HCT116 (cell line): Measurements from ENCODE around the gene PKD2. TPM values are rescaled to one million over a fixed set of nuclear protein-coding genes. Genes with fewer than 3 reads are reported as not detected.

ENCODE experiments used
- ATAC-seq: fragments of 200-7000 bp; cut with Tn5 transposase; 2 replicates; pipeline ENCODE4 v1.9.1; 2020; ENCODE audit warnings: mild to moderate bottlenecking, moderate library complexity
- BruUV-seq: library from RNA; stranded (reverse); fragments of 400-500 nt; replicated peaks from 2 replicates; lab custom pipeline; 2021; lab: Mats Ljungman, UMichigan
- CTCF ChIA-PET: fragments of 300-600 bp; sonication (Branson Sonifier 250); formaldehyde crosslinking; loops from one replicate; lab custom pipeline; 2021; ENCODE audit warnings: antibody characterized with exemption; lab: Charles Lee
- POLR2A ChIA-PET: fragments of 300-600, 350-600 bp; sonication (Branson Sonifier 250); formaldehyde crosslinking; loops from one replicate; lab custom pipeline; 2021; ENCODE audit warnings: antibody characterized with exemption; lab: Charles Lee
- RAD21 ChIA-PET, 2 experiments: fragments of 300-600 bp; sonication (Branson Sonifier 250); formaldehyde crosslinking; loops; one replicate each; lab custom pipeline; 2023; ENCODE audit warnings: low total read pairs in 2 of 2; ENCODE audit not compliant: uncharacterized antibody in 2 of 2, unreplicated experiment in 2 of 2, low non-redundant PET in 1 of 2; lab: Charles Lee
- DNase-seq: peaks from one replicate; pipeline ENCODE4 v3.0.0-alpha.2; 2010; ENCODE audit warnings: low read depth, low spot score
- H2AFZ ChIP-seq: fragments of 200-600 bp; shearing (Covaris generic), sonication (generic); 2 replicates; pipeline ENCODE4 v1.6.1; 2017; ENCODE audit warnings: low read depth, mixed run types, mixed read lengths, antibody characterized with exemption, low read length; ENCODE audit not compliant: poor library complexity, severe bottlenecking
- H3K27ac ChIP-seq: 2 replicates; pipeline ENCODE4 v1.5.1; 2012; ENCODE audit warnings: low read depth, low read length
- H3K27me3 ChIP-seq: fragments of 200-600 bp; sonication (generic); 2 replicates; pipeline ENCODE4 v1.6.1; 2016; ENCODE audit warnings: mixed run types, low read length, mixed read lengths; ENCODE audit not compliant: insufficient read depth
- H3K36me3 ChIP-seq, 2 experiments: fragments of 200-500 bp in 1 of 2; fragments of 200-600 bp in 1 of 2; sonication (Bioruptor generic) in 1 of 2; sonication (generic) in 1 of 2; 2 replicates each; pipeline versions ENCODE4 v1.5.1 to v1.6.1; 2014 to 2016; ENCODE audit warnings: low read length in 2 of 2, inconsistent platforms in 1 of 2, mixed read lengths in 1 of 2, mixed run types in 1 of 2; ENCODE audit not compliant: insufficient read depth in 2 of 2, control insufficient read depth in 1 of 2
- H3K4me1 ChIP-seq, 2 experiments: fragments of 200-600 bp in 1 of 2; sonication (generic) in 1 of 2; 2 replicates each; pipeline versions ENCODE4 v1.5.1 to v1.6.1; 2012 to 2017; ENCODE audit warnings: low read length in 2 of 2, inconsistent platforms in 1 of 2, mild to moderate bottlenecking in 1 of 2, mixed read lengths in 1 of 2, mixed run types in 1 of 2, moderate library complexity in 1 of 2; ENCODE audit not compliant: insufficient read depth in 2 of 2, control insufficient read depth in 1 of 2
- H3K4me2 ChIP-seq: fragments of 200-600 bp; sonication (generic); 2 replicates; pipeline ENCODE4 v1.6.1; 2017; ENCODE audit warnings: mixed run types, low read length, mixed read lengths
- H3K4me3 ChIP-seq, 2 experiments: fragments of 200-600 bp in 1 of 2; sonication (generic) in 1 of 2; replicated peaks in 1 of 2; 2 replicates each; pipeline ENCODE4 v1.5.1; 2011 to 2016; ENCODE audit warnings: low read length in 2 of 2, control low read depth in 1 of 2, low read depth in 1 of 2, mild to moderate bottlenecking in 1 of 2, mixed read lengths in 1 of 2, mixed run types in 1 of 2
- H3K79me2 ChIP-seq: fragments of 200-600 bp; sonication (generic); 2 replicates; pipeline ENCODE4 v1.6.1; 2017; ENCODE audit warnings: mild to moderate bottlenecking, mixed run types, low read length, moderate library complexity, mixed read lengths; ENCODE audit not compliant: insufficient read depth
- H3K9ac ChIP-seq: fragments of 200-600 bp; sonication (generic); 2 replicates; pipeline ENCODE4 v1.6.1; 2016; ENCODE audit warnings: low read length, mixed read lengths
- H3K9me2 ChIP-seq: fragments of 200-600 bp; sonication (generic), shearing (Covaris generic); 2 replicates; pipeline ENCODE4 v1.6.1; 2017; ENCODE audit warnings: mixed run types, mild to moderate bottlenecking, moderate library complexity; ENCODE audit not compliant: insufficient read depth
- H3K9me3 ChIP-seq, 2 experiments: fragments of 200-500 bp in 1 of 2; fragments of 200-600 bp in 1 of 2; sonication (Bioruptor generic) in 1 of 2; sonication (generic) in 1 of 2; 2 replicates each; pipeline ENCODE4 v1.6.1; 2014 to 2017; ENCODE audit warnings: low read length in 2 of 2, mixed read lengths in 2 of 2, inconsistent platforms in 1 of 2, low read depth in 1 of 2, mild to moderate bottlenecking in 1 of 2, mixed run types in 1 of 2, moderate library complexity in 1 of 2; ENCODE audit not compliant: control insufficient read depth in 1 of 2, insufficient read depth in 1 of 2
- H4K20me1 ChIP-seq: fragments of 200-600 bp; sonication (generic), shearing (Covaris generic); 2 replicates; pipeline ENCODE4 v1.6.1; 2017; ENCODE audit warnings: mixed run types, mild to moderate bottlenecking, moderate library complexity; ENCODE audit not compliant: insufficient read depth
- CBX3 ChIP-seq: IDR thresholded peaks from 2 replicates; pipeline ENCODE4 v1.6.1; 2012; ENCODE audit warnings: low read depth
- EGR1 ChIP-seq: IDR thresholded peaks from 2 replicates; pipeline ENCODE4 v1.6.1; 2012; ENCODE audit warnings: low read depth
- EZH2phosphoT487 ChIP-seq: fragments of 200-600 bp; IDR thresholded peaks from 2 replicates; pipeline ENCODE4 v1.6.1; 2018; ENCODE audit warnings: antibody characterized with exemption, borderline replicate concordance
- FOSL1 ChIP-seq: IDR thresholded peaks from 2 replicates; pipeline ENCODE4 v1.6.1; 2012; ENCODE audit warnings: low read depth
- JUND ChIP-seq: IDR thresholded peaks from 2 replicates; pipeline ENCODE4 v1.6.1; 2012
- POLR2A ChIP-seq: IDR thresholded peaks from 2 replicates; pipeline ENCODE4 v1.7.0; 2011; ENCODE audit warnings: borderline replicate concordance; ENCODE audit not compliant: insufficient read depth, insufficient read length; ENCODE audit errors: extremely low read depth
- RAD21 ChIP-seq: IDR thresholded peaks from 2 replicates; pipeline ENCODE4 v1.6.1; 2012; ENCODE audit warnings: low read depth, mild to moderate bottlenecking
- SIN3A ChIP-seq: IDR thresholded peaks from 2 replicates; pipeline ENCODE4 v1.6.1; 2012; ENCODE audit warnings: low read depth
- SP1 ChIP-seq: IDR thresholded peaks from 2 replicates; pipeline ENCODE4 v1.6.1; 2012; ENCODE audit warnings: low read depth
- SRF ChIP-seq: IDR thresholded peaks from 2 replicates; pipeline ENCODE4 v1.6.1; 2012; ENCODE audit warnings: low read depth
- TCF7L2 ChIP-seq: IDR thresholded peaks from 2 replicates; pipeline ENCODE4 v1.7.0; 2011; ENCODE audit warnings: borderline replicate concordance, inconsistent platforms; ENCODE audit not compliant: insufficient read depth, insufficient read length; ENCODE audit errors: extremely low read depth
- ZFX ChIP-seq: fragments of 450-650 bp; IDR thresholded peaks from 2 replicates; pipeline ENCODE4 v1.6.1; 2017
- ZNF274 ChIP-seq: fragments of 200-500 bp; sonication (Bioruptor generic); IDR thresholded peaks from 2 replicates; pipeline ENCODE4 v1.6.1; 2014; ENCODE audit warnings: mild to moderate bottlenecking, low read depth, low read length, inconsistent platforms
- intact Hi-C: fragments of 100-400 bp; cut with micrococcal nuclease; formaldehyde crosslinking; loops from 2 replicates; pipeline ENCODE4 v1.10.0; 2022
- total RNA-seq: library from RNA; stranded (reverse); gene quantifications from one replicate; pipeline ENCODE4 v1.2.1, GENCODE V29; 2021; ENCODE audit not compliant: unreplicated experiment
- TF ChIP-seq, protein P1 (sequence below): IDR thresholded peaks from 2 replicates; pipeline ENCODE4 v1.6.1; 2012
- TF ChIP-seq, protein P2 (sequence below): IDR thresholded peaks from 2 replicates; pipeline ENCODE4 v1.6.1; 2012

PKD2 gene
- total RNA-seq, 1 experiment from 2014 or later: 10.1 TPM

DNA sequence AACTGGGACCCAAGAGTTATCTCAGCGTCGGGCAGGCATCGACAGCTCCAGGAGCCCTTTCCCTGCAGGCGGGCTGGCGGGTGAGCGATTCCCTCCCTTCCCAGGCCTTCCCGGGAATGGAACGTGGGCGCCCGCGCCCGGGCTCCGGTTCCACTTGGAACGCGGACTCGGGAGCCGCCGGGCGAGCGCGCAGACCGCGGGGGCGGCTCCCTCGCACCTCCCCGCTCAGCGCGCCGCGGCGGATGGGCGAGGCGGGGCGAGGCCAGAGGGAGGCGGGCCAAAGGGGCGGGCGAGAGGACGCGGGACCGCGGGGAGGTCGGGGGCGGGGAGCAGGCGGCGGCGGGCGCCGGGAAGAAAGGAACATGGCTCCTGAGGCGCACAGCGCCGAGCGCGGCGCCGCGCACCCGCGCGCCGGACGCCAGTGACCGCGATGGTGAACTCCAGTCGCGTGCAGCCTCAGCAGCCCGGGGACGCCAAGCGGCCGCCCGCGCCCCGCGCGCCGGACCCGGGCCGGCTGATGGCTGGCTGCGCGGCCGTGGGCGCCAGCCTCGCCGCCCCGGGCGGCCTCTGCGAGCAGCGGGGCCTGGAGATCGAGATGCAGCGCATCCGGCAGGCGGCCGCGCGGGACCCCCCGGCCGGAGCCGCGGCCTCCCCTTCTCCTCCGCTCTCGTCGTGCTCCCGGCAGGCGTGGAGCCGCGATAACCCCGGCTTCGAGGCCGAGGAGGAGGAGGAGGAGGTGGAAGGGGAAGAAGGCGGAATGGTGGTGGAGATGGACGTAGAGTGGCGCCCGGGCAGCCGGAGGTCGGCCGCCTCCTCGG, at the start of gene PKD2 (continued):
- TF ChIP-seq TCF7L2 (no peak), EGR1 (peak; percentile 77), SRF (no peak), SIN3A (no peak), FOSL1 (no peak), RAD21 (no peak)
- TF ChIP-seq, protein P1, sequence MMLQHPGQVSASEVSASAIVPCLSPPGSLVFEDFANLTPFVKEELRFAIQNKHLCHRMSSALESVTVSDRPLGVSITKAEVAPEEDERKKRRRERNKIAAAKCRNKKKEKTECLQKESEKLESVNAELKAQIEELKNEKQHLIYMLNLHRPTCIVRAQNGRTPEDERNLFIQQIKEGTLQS: no peak

DNA sequence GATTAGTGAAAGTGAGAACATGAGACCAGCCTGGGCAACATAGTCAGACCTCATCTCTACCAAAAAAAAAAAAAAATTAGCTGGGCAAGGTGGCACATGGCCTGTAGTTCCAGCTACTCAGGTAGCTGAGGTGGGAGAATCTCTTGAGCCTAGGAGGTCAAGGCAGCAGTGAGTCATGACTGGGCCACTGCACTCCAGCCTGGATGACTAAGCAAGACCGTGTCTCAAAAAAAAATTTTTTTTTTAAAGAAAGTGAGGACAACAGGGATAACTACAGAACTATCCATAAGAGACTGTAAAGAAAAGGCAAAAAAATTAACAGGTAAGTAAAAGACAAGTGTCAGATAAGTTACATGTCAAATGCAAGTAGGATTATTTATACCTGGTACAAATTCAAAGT, 45.4 kb upstream of the PKD2 start:
- Histone ChIP-seq H4K20me1 (no peaks in the 10 kb centered on the region), H3K4me3 (no peak overlapping the region), H3K9me3 (no peaks in the 10 kb centered on the region), H3K36me3 (no peaks in the 10 kb centered on the region), H2AFZ (peak overlapping the region; percentile 89), H3K79me2 (no peaks in the 10 kb centered on the region), H3K27me3 (no peaks in the 10 kb centered on the region), H3K4me1 (peaks cover 0 to 11% of the 10 kb centered on the region in 2 experiments; a peak in 2 of 4 replicates), H3K9me2 (no peaks in the 10 kb centered on the region), H3K4me2 (peak overlapping the region; percentile 27; the same call in 1 of the 2 replicates), H3K27ac (no peak overlapping the region), H3K9ac (no peak overlapping the region)
- TF ChIP-seq ZNF274 (no peak), ZFX (no peak), JUND (peak; percentile 66), SP1 (0 out of 2 replicates have a peak, but pooled peaks have one; percentile 18), POLR2A (no peak), CBX3 (peak; percentile 61), FOSL1 (peak; percentile 74), EZH2phosphoT487 (no peak)
- TF ChIP-seq, protein P2, sequence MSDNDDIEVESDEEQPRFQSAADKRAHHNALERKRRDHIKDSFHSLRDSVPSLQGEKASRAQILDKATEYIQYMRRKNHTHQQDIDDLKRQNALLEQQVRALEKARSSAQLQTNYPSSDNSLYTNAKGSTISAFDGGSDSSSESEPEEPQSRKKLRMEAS: peak; percentile 43; the same call in 1 of the 2 replicates
- DNase-seq: no peak
- ChIA-PET POLR2A (no interaction called here), CTCF (interaction anchor here (1.0 to 2.8 kb wide), 3 partner anchors 12 to 109 kb away, joined by 3 to 18 read pairs (median 4); no protein-coding TSS in a partner anchor), RAD21 (no interaction called here)
- intact Hi-C loops: no loop called here
- peak; percentile 90 for ATAC-seq
- no TSS peak for BruUV-seq
